Measurements from ENCODE around the gene VCAN. TPM values are rescaled to one million over a fixed set of nuclear protein-coding genes. Genes with fewer than 3 reads are reported as not detected.

VCAN gene
- total RNA-seq, 1 donor from 2014 or later, result 431 TPM

- no peak overlapping the region for H3K4me3 ChIP-seq (ENCODE audit: insufficient read depth, low read depth, low read length)
- no peaks in the 10 kb centered on the region for H3K27me3 ChIP-seq (ENCODE audit: insufficient read depth, low read length)
- H3K36me3 ChIP-seq (ENCODE audit: insufficient read depth, low read length), result peaks cover 38% of the 10 kb centered on the region
- peaks cover 22% of the 10 kb centered on the region for H3K79me2 ChIP-seq (ENCODE audit: insufficient read depth, low read length)
- Mint-ChIP-seq H3K27ac (ENCODE audit: unreplicated experiment) (peak overlapping the region; percentile 12), H3K4me3 (ENCODE audit: unreplicated experiment) (no peak overlapping the region), H3K36me3 (ENCODE audit: low read depth, unreplicated experiment) (peaks cover 3% of the 10 kb centered on the region), H3K4me1 (ENCODE audit: low read depth, unreplicated experiment) (peaks cover 6% of the 10 kb centered on the region), H3K9me3 (ENCODE audit: unreplicated experiment) (no peaks in the 10 kb centered on the region), H3K27me3 (ENCODE audit: low read depth, unreplicated experiment) (no peaks in the 10 kb centered on the region)
- peaks cover 8% of the 10 kb centered on the region for H3K4me1 ChIP-seq (ENCODE audit: insufficient read depth, low read length)
- H3K9ac ChIP-seq (ENCODE audit: low read length), result no peak overlapping the region
- TF ChIP-seq CTCF (IDR thresholded peaks at IDR 0.05; ENCODE audit: insufficient read depth, low read depth, low read length) (no peak), EZH2 (IDR thresholded peaks at IDR 0.05; ENCODE audit: insufficient read depth, low read length) (no peak)
- no peak overlapping the region for H2AFZ ChIP-seq (ENCODE audit: low read depth, low read length)
- peak overlapping the region; percentile 18 for H3K27ac ChIP-seq (ENCODE audit: low read depth, low read length)
- FAIRE-seq (no peak), DNase-seq (ENCODE audit: low read depth) (peak; percentile 49)
- H4K20me1 ChIP-seq (ENCODE audit: insufficient read depth, low read length), result peaks cover 14% of the 10 kb centered on the region
- no peaks in the 10 kb centered on the region for H3K9me3 ChIP-seq (ENCODE audit: insufficient read depth, low read depth, low read length)
- H3K4me2 ChIP-seq (ENCODE audit: low read length), result no peak overlapping the region
Observed at GRCh38 chr5:83530193-83530592, 58.6 kb downstream of the VCAN start.

DNA sequence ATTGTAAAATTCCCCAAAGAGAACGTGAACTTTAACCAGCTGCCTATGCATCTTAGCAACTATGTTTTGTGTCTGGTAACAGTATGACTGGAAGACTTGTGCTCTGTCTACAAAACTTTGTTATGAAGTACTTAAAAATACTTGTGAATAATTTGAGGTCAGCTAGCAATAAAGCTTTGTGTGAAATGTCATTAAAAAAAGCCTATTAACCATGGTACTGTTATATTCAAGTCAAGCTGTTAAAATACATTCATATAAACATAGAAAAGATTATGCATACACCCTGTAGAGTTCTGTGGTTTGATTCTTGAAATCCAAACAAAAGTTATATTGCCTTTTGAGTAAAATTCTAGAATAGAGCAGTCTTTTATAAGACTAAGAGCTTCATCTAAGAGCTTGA, 60.1 kb downstream of the VCAN start:
- H3K79me2 ChIP-seq (ENCODE audit: insufficient read depth, low read length), result peaks cover 21% of the 10 kb centered on the region
- H4K20me1 ChIP-seq (ENCODE audit: insufficient read depth, low read length), result peaks cover 23% of the 10 kb centered on the region
- no peaks in the 10 kb centered on the region for H3K9me3 ChIP-seq (ENCODE audit: insufficient read depth, low read depth, low read length)
- H3K4me3 ChIP-seq (ENCODE audit: insufficient read depth, low read depth, low read length), result no peak overlapping the region
- Mint-ChIP-seq H3K4me1 (ENCODE audit: low read depth, unreplicated experiment) (peaks cover 6% of the 10 kb centered on the region), H3K27me3 (ENCODE audit: low read depth, unreplicated experiment) (no peaks in the 10 kb centered on the region), H3K27ac (ENCODE audit: unreplicated experiment) (no peak overlapping the region), H3K36me3 (ENCODE audit: low read depth, unreplicated experiment) (peaks cover 2% of the 10 kb centered on the region), H3K9me3 (ENCODE audit: unreplicated experiment) (no peaks in the 10 kb centered on the region), H3K4me3 (ENCODE audit: unreplicated experiment) (no peak overlapping the region)
- no peak overlapping the region for H3K4me2 ChIP-seq (ENCODE audit: low read length)
- H3K36me3 ChIP-seq (ENCODE audit: insufficient read depth, low read length), result peaks cover 40% of the 10 kb centered on the region
- no peak overlapping the region for H3K27ac ChIP-seq (ENCODE audit: low read depth, low read length)
- H3K27me3 ChIP-seq (ENCODE audit: insufficient read depth, low read length), result no peaks in the 10 kb centered on the region
- no peak overlapping the region for H3K9ac ChIP-seq (ENCODE audit: low read length)
- peak; percentile 62 for FAIRE-seq
- peaks cover 8% of the 10 kb centered on the region for H3K4me1 ChIP-seq (ENCODE audit: insufficient read depth, low read length)
- H2AFZ ChIP-seq (ENCODE audit: low read depth, low read length), result no peak overlapping the region
- DNase-seq (ENCODE audit: low read depth), result no peak
- no peak for TF ChIP-seq EZH2 (IDR thresholded peaks at IDR 0.05; ENCODE audit: insufficient read depth, low read length)
- TF ChIP-seq CTCF (IDR thresholded peaks at IDR 0.05; ENCODE audit: insufficient read depth, low read depth, low read length), result no peak

DNA sequence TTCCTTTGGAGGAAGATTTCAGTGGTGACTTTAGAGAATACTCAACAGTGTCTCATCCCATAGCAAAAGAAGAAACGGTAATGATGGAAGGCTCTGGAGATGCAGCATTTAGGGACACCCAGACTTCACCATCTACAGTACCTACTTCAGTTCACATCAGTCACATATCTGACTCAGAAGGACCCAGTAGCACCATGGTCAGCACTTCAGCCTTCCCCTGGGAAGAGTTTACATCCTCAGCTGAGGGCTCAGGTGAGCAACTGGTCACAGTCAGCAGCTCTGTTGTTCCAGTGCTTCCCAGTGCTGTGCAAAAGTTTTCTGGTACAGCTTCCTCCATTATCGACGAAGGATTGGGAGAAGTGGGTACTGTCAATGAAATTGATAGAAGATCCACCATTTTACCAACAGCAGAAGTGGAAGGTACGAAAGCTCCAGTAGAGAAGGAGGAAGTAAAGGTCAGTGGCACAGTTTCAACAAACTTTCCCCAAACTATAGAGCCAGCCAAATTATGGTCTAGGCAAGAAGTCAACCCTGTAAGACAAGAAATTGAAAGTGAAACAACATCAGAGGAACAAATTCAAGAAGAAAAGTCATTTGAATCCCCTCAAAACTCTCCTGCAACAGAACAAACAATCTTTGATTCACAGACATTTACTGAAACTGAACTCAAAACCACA, 67.4 kb downstream of the VCAN start:
- Histone ChIP-seq H3K36me3 (ENCODE audit: insufficient read depth, low read length) (peaks cover 73% of the 10 kb centered on the region), H3K4me2 (ENCODE audit: low read length) (no peak overlapping the region), H3K4me1 (ENCODE audit: insufficient read depth, low read length) (no peaks in the 10 kb centered on the region), H3K79me2 (ENCODE audit: insufficient read depth, low read length) (peaks cover 61% of the 10 kb centered on the region), H4K20me1 (ENCODE audit: insufficient read depth, low read length) (peaks cover 79% of the 10 kb centered on the region), H3K9ac (ENCODE audit: low read length) (no peak overlapping the region), H3K9me3 (ENCODE audit: insufficient read depth, low read depth, low read length) (no peaks in the 10 kb centered on the region), H3K27ac (ENCODE audit: low read depth, low read length) (no peak overlapping the region), H3K4me3 (ENCODE audit: insufficient read depth, low read depth, low read length) (no peak overlapping the region), H3K27me3 (ENCODE audit: insufficient read depth, low read length) (no peaks in the 10 kb centered on the region), H2AFZ (ENCODE audit: low read depth, low read length) (no peak overlapping the region)
- no peak overlapping the region for H3K4me3 Mint-ChIP-seq (ENCODE audit: unreplicated experiment)
- no peaks in the 10 kb centered on the region for H3K27me3 Mint-ChIP-seq (ENCODE audit: low read depth, unreplicated experiment)
- no peak overlapping the region for H3K27ac Mint-ChIP-seq (ENCODE audit: unreplicated experiment)
- H3K4me1 Mint-ChIP-seq (ENCODE audit: low read depth, unreplicated experiment), result no peaks in the 10 kb centered on the region
- FAIRE-seq (no peak), DNase-seq (ENCODE audit: low read depth) (no peak)
- no peak for TF ChIP-seq EZH2 (IDR thresholded peaks at IDR 0.05; ENCODE audit: insufficient read depth, low read length)
- TF ChIP-seq CTCF (IDR thresholded peaks at IDR 0.05; ENCODE audit: insufficient read depth, low read depth, low read length), result no peak
- no peaks in the 10 kb centered on the region for H3K9me3 Mint-ChIP-seq (ENCODE audit: unreplicated experiment)
- H3K36me3 Mint-ChIP-seq (ENCODE audit: low read depth, unreplicated experiment), result peaks cover 37% of the 10 kb centered on the region

All from astrocyte (in vitro differentiated cells and primary cell).